T-helper 1 cell (primary cell): Measurements from ENCODE around the gene PLAAT1.

Source experiments
- DNase-seq, 5 donors: peaks; one replicate each; pipeline ENCODE4 v3.0.0-alpha.2; 2012 to 2020
- total RNA-seq, 4 donors: gene quantifications; one replicate each; lab custom pipeline; 2026; lab: John Stamatoyannopoulos, UW

The PLAAT1 gene
- 0 reads per million in 4 donors for total RNA-seq

DNA sequence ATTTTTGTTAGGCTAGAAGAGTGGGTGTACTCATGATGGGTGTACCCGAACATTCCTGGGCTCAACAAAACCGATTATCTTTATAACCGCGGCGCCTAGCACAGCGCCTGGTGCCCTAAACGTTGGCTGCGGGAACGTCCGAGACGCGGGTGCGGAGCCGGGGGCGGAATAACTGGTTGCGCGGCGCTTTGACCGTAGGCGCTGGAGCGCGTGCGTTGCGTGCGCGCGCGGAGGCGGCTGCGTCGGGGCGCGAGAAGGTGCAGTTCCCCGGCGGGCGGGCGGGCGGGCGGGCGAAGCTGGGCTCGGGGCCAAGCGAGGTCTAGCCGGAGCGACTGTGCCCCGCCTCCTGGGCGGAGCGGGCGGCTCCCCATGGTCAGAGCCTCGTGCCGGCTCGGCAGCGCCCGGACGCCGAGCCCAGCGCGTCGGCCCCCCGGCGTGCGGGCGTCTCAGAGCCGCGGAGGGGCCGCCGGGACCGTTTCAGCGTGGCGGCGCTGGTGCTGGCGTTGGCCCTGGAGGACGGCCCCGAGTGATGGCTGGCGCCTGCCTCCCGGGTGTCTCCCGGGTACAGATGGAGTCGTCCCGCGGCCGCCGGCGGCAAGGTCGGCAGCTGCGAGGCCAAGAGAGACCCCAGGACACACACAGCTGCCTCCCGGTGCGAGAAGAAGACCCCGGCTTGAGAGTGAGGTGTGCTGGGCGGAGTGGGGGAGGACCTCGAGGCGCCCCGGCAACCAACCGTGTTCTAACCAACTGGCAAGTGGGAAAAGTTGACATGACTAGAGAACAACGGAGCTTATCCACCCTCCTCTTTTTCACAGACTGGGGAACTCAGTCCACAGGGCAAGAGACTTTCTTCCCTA lies at the start of gene PLAAT1:
Gene PLAAT1 (plus strand): TSS at position 373 of the 857 bp plus-strand sequence. CDS start 14,429 bp downstream, outside the sequence.
- DNase-seq = peak in 1 of 5 donors; percentile 2

DNA sequence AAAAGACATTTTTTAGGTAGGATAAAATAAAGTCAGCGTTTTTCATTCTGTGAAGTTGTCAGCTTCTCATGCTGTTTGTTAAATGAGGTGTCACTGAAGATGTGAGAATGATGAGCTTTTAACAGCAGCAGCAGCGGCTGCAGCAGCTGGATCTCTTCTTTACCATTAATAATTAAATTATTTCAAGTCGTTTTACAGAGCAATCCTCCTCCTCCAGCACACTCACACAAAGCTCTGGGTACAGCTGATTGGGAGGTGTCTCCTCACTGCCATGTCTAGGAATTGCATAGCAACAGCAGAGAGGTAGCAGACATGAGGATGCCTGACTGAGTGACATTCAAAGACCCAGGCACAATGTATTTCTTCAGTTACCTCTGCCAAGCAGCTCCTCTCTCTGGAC lies 46.7 kb upstream of the PLAAT1 start:
- no peak for DNase-seq

DNA sequence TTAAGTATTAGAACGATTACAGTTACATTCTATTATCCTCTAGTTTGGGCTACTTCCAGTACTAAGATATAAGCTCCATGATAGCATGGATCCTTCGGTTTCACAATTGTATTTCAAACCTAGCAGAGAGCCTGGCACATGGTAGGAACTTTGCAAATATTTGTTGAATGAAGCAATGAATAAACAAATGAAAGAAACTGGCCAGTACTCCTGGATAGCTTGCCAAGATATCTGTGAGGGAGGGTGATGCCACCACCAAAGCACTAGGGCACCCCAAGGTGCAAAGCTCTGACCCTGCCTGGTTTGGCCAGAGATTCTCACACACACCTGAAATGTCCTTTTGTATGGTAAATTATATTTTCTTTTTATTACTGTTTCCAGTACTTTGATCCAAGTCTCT lies 44.3 kb upstream of the PLAAT1 start:
- no peak for DNase-seq

DNA sequence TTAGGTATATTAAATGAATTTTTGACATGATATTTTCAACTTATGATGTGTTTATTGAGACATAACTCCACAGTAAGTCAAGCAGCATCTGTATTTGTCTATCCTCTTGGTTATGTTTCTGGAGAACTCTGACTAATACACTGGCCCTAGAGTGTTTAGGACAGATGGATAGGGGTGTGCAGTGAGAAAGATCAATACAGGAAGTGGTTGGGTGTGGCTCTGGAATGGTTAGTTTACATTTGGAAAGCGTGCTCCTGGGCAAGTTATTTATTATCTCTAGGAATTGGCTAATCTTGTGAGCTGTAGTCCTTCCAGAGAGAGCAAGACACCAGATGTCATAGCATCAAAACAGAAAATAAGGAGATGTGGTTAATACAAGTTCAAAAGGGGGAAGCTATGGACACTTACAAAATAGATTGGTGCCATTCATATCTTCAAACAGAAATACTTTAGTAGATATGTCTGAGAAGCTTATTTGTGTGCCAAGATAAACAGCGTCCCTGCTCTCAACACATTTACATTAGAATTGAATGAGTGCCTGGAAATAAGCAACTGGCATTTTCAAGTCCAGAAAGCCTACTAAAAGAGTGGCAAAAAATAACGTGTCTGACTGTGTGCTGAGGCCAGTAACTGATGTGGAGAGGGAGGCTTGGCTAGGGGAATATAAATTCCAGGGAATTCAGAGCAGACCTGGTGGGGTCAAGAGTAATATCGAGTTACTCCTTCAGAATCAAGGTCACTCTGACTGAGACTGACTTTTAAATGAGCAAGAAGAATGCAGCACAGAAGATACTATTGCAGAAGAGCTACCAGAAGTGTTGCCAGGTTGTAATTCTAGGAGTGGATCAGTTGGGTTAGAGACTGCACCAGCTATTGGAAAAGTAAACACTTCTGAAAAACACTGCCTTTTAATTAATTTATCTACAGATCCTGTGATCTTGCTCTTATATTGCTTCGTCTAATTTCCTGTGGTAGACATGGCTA lies 33.4 kb upstream of the PLAAT1 start:
- no peak for DNase-seq

DNA sequence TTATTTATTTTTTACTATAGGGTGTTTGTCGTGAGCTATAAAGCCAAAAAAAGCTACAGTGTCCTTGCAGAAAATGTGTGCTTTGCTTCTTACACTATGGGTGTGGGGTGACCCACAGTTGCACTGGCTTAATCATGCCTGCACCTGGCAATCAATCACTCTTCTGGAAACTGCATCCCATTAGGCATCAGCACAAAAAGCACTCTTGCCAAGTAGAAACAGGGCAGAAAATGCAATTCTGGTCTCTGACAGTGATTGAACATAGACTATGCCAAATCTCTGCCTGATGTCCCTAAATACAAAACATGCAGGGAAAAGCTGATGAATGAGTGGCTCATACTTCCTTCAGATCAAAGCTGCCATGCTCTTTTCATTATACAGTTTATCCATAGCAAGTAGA lies 30.4 kb upstream of the PLAAT1 start:
- no peak for DNase-seq

DNA sequence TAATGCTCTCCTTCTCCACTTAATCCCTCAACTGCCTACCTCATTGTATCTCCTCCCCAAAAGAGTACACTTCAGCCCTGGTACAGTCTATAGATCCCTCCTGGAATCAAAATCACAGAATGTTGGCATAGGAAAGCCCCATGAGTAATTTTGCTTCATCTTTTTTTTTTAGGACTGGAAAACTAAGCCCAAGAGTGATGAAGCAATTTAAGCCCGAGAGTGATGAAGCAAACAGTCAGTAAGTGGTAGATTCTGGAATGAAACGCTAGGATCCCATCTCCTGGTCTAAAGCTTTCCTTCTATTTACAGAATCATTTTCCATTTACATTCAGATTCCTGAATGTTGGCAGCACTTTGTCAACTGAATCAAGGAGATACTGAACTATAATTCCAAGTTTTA lies 29.8 kb upstream of the PLAAT1 start:
- DNase-seq = no peak

- DNase-seq = no peak
Observed at GRCh38 chr3:193211984-193212383, 29.0 kb upstream of the PLAAT1 start.

- no peak for DNase-seq
Observed at GRCh38 chr3:193212844-193213243, 28.2 kb upstream of the PLAAT1 start.

- no peak for DNase-seq
Observed at GRCh38 chr3:193214445-193214844, 26.6 kb upstream of the PLAAT1 start.

- DNase-seq = no peak
Observed at GRCh38 chr3:193225302-193226125, 15.5 kb upstream of the PLAAT1 start.

GRCh38 chr3:193228206-193228605 lies 12.8 kb upstream of the PLAAT1 start:
- DNase-seq = no peak

GRCh38 chr3:193229851-193230420 lies 11.1 kb upstream of the PLAAT1 start:
- DNase-seq = no peak

GRCh38 chr3:193230610-193231009 lies 10.4 kb upstream of the PLAAT1 start:
- DNase-seq = no peak

DNA sequence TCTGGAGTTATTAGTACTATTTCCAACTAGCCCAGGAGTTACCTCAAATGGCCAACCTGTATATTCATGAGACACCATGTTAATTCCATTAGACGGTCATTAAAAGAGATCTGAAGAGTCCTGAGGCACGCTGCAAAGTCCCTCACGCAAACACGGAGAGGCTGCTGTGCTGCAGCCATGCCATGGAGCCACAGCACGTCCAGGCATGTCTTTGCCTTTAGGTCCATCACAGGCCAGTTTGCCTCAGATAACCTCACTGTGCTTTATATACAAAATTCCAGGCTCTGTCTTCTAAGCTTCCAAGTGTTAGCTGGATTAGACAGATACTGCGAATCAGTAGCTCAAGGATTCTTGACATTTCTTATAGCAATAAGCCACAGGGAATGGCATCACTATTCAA lies 9.8 kb upstream of the PLAAT1 start:
- no peak for DNase-seq

DNA sequence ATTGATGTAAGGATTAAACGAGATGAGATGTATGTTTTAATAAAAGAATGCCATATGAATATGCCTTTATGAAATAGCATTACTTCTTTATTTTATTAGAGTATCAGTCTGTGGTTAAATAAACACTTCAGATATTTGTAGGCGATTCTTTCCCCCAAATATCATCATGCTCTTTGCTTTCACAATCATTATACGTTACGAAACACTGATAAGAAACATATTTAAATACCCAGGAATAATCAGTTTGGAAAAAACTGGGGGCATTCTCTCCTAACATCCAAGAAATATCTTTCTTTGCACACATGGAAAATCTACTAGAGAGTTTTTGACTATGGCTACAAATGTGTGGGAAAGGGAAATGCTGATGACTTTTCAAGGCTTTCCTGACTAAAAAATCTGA lies 4.4 kb upstream of the PLAAT1 start:
- DNase-seq = no peak

- no peak for DNase-seq
Observed at GRCh38 chr3:193237030-193237429, 4.0 kb upstream of the PLAAT1 start.

DNA sequence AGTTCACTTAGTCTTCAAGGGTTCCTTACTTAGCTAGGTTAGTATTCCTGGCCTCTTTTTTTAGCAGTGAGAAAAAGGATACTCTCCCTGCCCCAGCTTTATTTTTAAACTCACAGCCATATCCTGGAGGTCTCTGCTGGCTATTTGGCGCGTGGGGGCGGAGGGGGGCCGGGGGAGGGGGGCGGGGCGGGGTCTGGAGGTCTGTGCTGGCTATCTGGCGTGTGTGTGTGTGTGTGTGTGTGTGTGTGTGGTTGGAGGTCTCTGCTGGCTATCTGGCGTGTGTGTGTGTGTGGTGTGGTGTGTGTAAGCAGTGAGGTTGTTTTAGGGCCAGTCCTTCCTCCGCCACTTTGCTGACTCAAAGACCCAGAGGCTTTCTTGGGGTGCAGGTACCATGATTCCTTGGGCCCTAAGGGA lies 579 bp upstream of the PLAAT1 start:
- no peak for DNase-seq

- DNase-seq = no peak
Observed at GRCh38 chr3:193241716-193242115, 694 bp downstream of the PLAAT1 start.

DNA sequence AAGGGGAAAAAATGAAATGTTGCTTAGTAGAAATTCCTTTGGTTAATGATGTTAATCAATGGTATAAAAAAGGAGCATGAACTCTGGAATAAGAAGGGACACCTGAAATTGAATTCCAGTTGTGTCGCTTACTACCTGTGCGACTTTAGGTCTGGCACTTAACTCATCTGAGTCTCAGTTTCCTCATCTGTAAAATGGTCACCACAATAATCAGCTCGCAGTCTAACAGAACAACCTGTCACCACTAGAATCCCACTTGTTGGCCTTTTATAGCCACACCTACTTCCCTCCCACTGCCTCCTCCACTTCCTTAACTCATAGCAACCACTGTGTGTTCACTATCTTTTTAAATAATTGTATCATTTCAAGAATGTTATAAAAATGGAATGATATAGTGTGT lies 2.5 kb downstream of the PLAAT1 start:
- no peak for DNase-seq

DNA sequence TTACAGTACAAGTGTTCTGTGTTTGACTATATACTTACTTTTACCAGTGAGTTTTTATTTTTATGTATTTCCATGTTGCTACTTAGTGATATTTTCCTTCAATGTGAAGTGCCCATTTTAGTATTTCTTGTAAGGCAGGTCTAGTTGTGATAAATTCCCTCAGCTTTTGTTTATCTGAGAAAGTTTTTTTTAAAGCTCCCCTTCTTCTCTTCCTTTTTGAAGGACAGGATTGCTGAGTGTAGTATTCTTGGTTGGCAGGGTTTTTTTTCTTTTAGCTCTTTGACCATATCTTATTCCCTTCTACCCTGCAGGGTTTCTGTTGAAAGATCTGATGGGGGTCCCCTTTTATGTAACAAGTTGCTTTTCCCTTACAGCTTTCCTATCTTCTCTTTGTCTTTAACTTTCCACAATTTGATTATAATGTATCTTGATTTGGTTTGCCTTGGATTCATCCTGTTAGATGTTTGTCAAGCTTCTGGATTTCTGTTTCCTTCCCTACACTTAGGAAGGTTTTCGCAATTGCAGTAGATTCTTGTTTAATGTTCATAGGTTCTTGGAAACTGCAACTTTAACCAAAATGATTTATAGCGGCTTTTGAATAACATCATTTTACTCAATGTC lies 7.9 kb downstream of the PLAAT1 start:
- no peak for DNase-seq

- no peak for DNase-seq
Observed at GRCh38 chr3:193250492-193250891, 9.5 kb downstream of the PLAAT1 start.
